Endodermal cell (in vitro differentiated cells): ENCODE measurements around the gene DEPDC1. TPM values are rescaled to one million over a fixed set of nuclear protein-coding genes. Genes with fewer than 3 reads are reported as not detected.

ENCODE experiments used
- DNase-seq: peaks from one replicate; pipeline ENCODE4 v3.0.0-alpha.2; 2017
- H3K27ac ChIP-seq: 2 replicates; pipeline ENCODE4 v1.5.1; 2013; ENCODE audit warnings: mild to moderate bottlenecking, low read depth, low read length, moderate library complexity
- H3K27me3 ChIP-seq: 2 replicates; pipeline ENCODE4 v1.6.1; 2013; ENCODE audit warnings: mild to moderate bottlenecking, low read length, moderate library complexity; ENCODE audit not compliant: insufficient read depth, control insufficient read depth, poor library complexity, severe bottlenecking
- H3K36me3 ChIP-seq: 2 replicates; pipeline ENCODE4 v1.7.0; 2013; ENCODE audit warnings: mild to moderate bottlenecking, low read length, moderate library complexity; ENCODE audit not compliant: control insufficient read depth, insufficient read depth
- H3K4me1 ChIP-seq: one replicate; pipeline ENCODE4 v1.7.0; 2013; ENCODE audit warnings: low read length; ENCODE audit not compliant: control insufficient read depth, insufficient read depth
- H3K4me3 ChIP-seq: 2 replicates; pipeline ENCODE4 v1.5.1; 2013; ENCODE audit warnings: mild to moderate bottlenecking, low read length, moderate library complexity
- H3K9ac ChIP-seq: 2 replicates; pipeline ENCODE4 v1.6.1; 2013; ENCODE audit warnings: mild to moderate bottlenecking, low read length, moderate library complexity; ENCODE audit not compliant: poor library complexity, severe bottlenecking; ENCODE audit errors: extremely low read depth
- H3K9me3 ChIP-seq: 2 replicates; pipeline ENCODE4 v1.6.1; 2013; ENCODE audit warnings: mild to moderate bottlenecking, low read length, moderate library complexity; ENCODE audit not compliant: control insufficient read depth
- H3K27ac Mint-ChIP-seq: 2 replicates; pipeline ENCODE4 v1.8.0; 2020; ENCODE audit warnings: mixed read lengths
- H3K27me3 Mint-ChIP-seq: 2 replicates; pipeline ENCODE4 v1.8.0; 2021; ENCODE audit warnings: mild to moderate bottlenecking, mixed read lengths; ENCODE audit not compliant: insufficient read depth
- H3K36me3 Mint-ChIP-seq: 2 replicates; pipeline ENCODE4 v1.8.0; 2020; ENCODE audit warnings: low read depth, mixed read lengths
- H3K4me1 Mint-ChIP-seq: 2 replicates; pipeline ENCODE4 v1.8.0; 2020; ENCODE audit warnings: mixed read lengths
- H3K4me3 Mint-ChIP-seq: 2 replicates; pipeline ENCODE4 v1.8.0; 2020; ENCODE audit warnings: mild to moderate bottlenecking, moderate library complexity, mixed read lengths
- H3K9me3 Mint-ChIP-seq: 2 replicates; pipeline ENCODE4 v1.8.0; 2020; ENCODE audit warnings: mild to moderate bottlenecking, mixed read lengths
- WGBS, 2 experiments: methylation state at CpG; one replicate each; pipeline versions ENCODE4 v1.1.5 to v1.1.7; 2013; ENCODE audit warnings: missing lambda C conversion rate in 2 of 2, mixed read lengths in 1 of 2; ENCODE audit not compliant: insufficient coverage in 1 of 2, insufficient read length in 1 of 2; 5-methylcytosine and 5-hydroxymethylcytosine counted together
- total RNA-seq, 2 donors: library from RNA; stranded (reverse); fragmentation: NEBNext Ultra II Directional in 1 of 2; extraction: Animal tissue kit (Norgen Biotek cat#: 25700) in 1 of 2; gene quantifications; 2 replicates in 1 of 2; 3 replicates in 1 of 2; pipeline ENCODE4 v1.2.1, GENCODE V29; 2021
- TF ChIP-seq, protein P1 (sequence below): fragments of 200-600 bp; sonication (generic); conservative IDR thresholded peaks from 2 replicates; pipeline ENCODE4 v1.5.0; 2021; ENCODE audit warnings: antibody characterized with exemption, mild to moderate bottlenecking

The DEPDC1 gene
- total RNA-seq, 2 donors from 2014 or later = 25.1 to 40.0 TPM

- Histone ChIP-seq H3K27me3 (peaks cover 2% of the 10 kb centered on the region), H3K27ac (no peak overlapping the region), H3K4me3 (no peak overlapping the region), H3K36me3 (no peaks in the 10 kb centered on the region), H3K9me3 (peaks cover 19% of the 10 kb centered on the region), H3K4me1 (no peaks in the 10 kb centered on the region), H3K9ac (no peak overlapping the region)
- H3K27me3 Mint-ChIP-seq = no peaks in the 10 kb centered on the region
- peaks cover 8% of the 10 kb centered on the region for H3K4me1 Mint-ChIP-seq
- no peak overlapping the region for H3K27ac Mint-ChIP-seq
- DNase-seq = no peak
- TF ChIP-seq, protein P1, sequence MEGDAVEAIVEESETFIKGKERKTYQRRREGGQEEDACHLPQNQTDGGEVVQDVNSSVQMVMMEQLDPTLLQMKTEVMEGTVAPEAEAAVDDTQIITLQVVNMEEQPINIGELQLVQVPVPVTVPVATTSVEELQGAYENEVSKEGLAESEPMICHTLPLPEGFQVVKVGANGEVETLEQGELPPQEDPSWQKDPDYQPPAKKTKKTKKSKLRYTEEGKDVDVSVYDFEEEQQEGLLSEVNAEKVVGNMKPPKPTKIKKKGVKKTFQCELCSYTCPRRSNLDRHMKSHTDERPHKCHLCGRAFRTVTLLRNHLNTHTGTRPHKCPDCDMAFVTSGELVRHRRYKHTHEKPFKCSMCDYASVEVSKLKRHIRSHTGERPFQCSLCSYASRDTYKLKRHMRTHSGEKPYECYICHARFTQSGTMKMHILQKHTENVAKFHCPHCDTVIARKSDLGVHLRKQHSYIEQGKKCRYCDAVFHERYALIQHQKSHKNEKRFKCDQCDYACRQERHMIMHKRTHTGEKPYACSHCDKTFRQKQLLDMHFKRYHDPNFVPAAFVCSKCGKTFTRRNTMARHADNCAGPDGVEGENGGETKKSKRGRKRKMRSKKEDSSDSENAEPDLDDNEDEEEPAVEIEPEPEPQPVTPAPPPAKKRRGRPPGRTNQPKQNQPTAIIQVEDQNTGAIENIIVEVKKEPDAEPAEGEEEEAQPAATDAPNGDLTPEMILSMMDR = no peak
- H3K36me3 Mint-ChIP-seq = no peaks in the 10 kb centered on the region
- H3K4me3 Mint-ChIP-seq = no peak overlapping the region
- H3K9me3 Mint-ChIP-seq = peaks cover 10% of the 10 kb centered on the region
- 93 to 94% methylated on average over 3 to 4 of the region's 4 CpGs for WGBS, 2 experiments
Measured at GRCh38 chr1:68460935-68461334, 35.9 kb downstream of the DEPDC1 start.

- no peaks in the 10 kb centered on the region for H3K36me3 Mint-ChIP-seq
- Histone ChIP-seq H3K27ac (no peak overlapping the region), H3K4me3 (no peak overlapping the region), H3K4me1 (no peaks in the 10 kb centered on the region), H3K9me3 (peaks cover 19% of the 10 kb centered on the region), H3K36me3 (no peaks in the 10 kb centered on the region), H3K9ac (no peak overlapping the region), H3K27me3 (peaks cover 13% of the 10 kb centered on the region)
- WGBS, 2 experiments = 97 to 100% methylated on average over 1 of the region's 1 CpG
- H3K9me3 Mint-ChIP-seq = peaks cover 10% of the 10 kb centered on the region
- DNase-seq = no peak
- H3K27ac Mint-ChIP-seq = no peak overlapping the region
- H3K4me1 Mint-ChIP-seq = peaks cover 3% of the 10 kb centered on the region
- H3K27me3 Mint-ChIP-seq = no peaks in the 10 kb centered on the region
- no peak overlapping the region for H3K4me3 Mint-ChIP-seq
- TF ChIP-seq, protein P1 = no peak
Measured at GRCh38 chr1:68459796-68460195, 37.1 kb downstream of the DEPDC1 start.

DNA sequence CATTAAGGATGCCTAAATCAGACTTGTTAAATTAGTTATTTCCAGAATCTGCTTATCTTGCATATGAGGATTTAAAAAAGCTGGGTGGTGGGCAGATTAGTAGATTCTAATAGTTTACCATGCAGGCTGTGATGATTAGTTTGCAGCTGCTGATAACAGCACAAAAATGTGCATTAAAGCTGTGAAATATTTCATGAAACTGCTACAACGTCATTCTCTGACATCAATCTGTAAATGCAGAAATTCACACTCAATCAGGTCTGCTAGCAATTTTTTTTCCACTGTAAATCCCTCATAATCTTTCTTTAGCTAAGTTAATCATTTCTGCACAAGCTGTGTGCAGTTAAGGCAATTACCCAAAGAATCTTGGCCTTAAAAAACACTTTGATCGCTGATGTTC is 37.8 kb downstream of the DEPDC1 start:
- WGBS, 2 experiments = 85 to 88% methylated on average over 1 to 2 of the region's 2 CpGs
- H3K27me3 ChIP-seq = peaks cover 15% of the 10 kb centered on the region

More for the DNA sequence above, 37.8 kb downstream of the DEPDC1 start:
- Histone ChIP-seq H3K4me1 (no peaks in the 10 kb centered on the region), H3K27ac (no peak overlapping the region), H3K9ac (no peak overlapping the region), H3K4me3 (no peak overlapping the region), H3K36me3 (no peaks in the 10 kb centered on the region), H3K9me3 (peaks cover 15% of the 10 kb centered on the region)
- Mint-ChIP-seq H3K27ac (no peak overlapping the region), H3K27me3 (no peaks in the 10 kb centered on the region), H3K36me3 (no peaks in the 10 kb centered on the region), H3K4me3 (no peak overlapping the region), H3K4me1 (no peaks in the 10 kb centered on the region), H3K9me3 (peaks cover 7% of the 10 kb centered on the region)
- TF ChIP-seq, protein P1 = no peak
- no peak for DNase-seq
